T-helper 2 cell (primary cell): ENCODE data around the gene P2RX1.

Experiments used
- DNase-seq, 5 experiments: peaks; one replicate each; pipeline versions ENCODE4 v3.0.0 to v3.0.0-alpha.2; 2012 to 2022
- total RNA-seq, 2 donors: gene quantifications; one replicate each; lab custom pipeline; 2026; lab: John Stamatoyannopoulos, UW

The P2RX1 gene
- total RNA-seq, result 0.07 to 0.31 reads per million in 2 donors

GRCh38 chr17:3915995-3916696 is at the start of gene P2RX1:
TSS of gene P2RX1 (minus strand) at chr17:3916465. CDS start at chr17:3916225, 240 bp downstream.
- peak in 3 of 5 experiments; percentile 17 to 80 (median 44) for DNase-seq

GRCh38 chr17:3965118-3965800 is 49.0 kb upstream of the P2RX1 start:
- peak in 4 of 5 experiments; percentile 45 to 89 (median 59) for DNase-seq

GRCh38 chr17:3964203-3965117 is 48.2 kb upstream of the P2RX1 start, which contains the start of gene ATP2A3:
TSS of gene ATP2A3 (minus strand) at chr17:3964437. CDS start at chr17:3964291, 146 bp downstream.
- DNase-seq, result peak; percentile 44 to 86 (median 53)

- DNase-seq, result peak; percentile 18 to 90 (median 71)
Measured at GRCh38 chr17:3963237-3964201, 47.3 kb upstream of the P2RX1 start.

- DNase-seq, result no peak
Measured at GRCh38 chr17:3962965-3963236, 46.6 kb upstream of the P2RX1 start.

GRCh38 chr17:3962217-3962964 is 46.1 kb upstream of the P2RX1 start:
- DNase-seq, result no peak

- peak in 2 of 5 experiments; percentile 62 to 73 for DNase-seq
Measured at GRCh38 chr17:3961564-3962047, 45.3 kb upstream of the P2RX1 start.

GRCh38 chr17:3960764-3961163 is 44.5 kb upstream of the P2RX1 start:
- no peak for DNase-seq

GRCh38 chr17:3959921-3960601 is 43.8 kb upstream of the P2RX1 start:
- no peak for DNase-seq

- DNase-seq, result no peak
Measured at GRCh38 chr17:3959295-3959899, 43.1 kb upstream of the P2RX1 start.

GRCh38 chr17:3957735-3958599 is 41.7 kb upstream of the P2RX1 start:
- DNase-seq, result no peak

- no peak for DNase-seq
Measured at GRCh38 chr17:3956983-3957382, 40.7 kb upstream of the P2RX1 start.

- DNase-seq, result no peak
Measured at GRCh38 chr17:3956327-3956957, 40.2 kb upstream of the P2RX1 start.

GRCh38 chr17:3955673-3955988 is 39.4 kb upstream of the P2RX1 start:
- no peak for DNase-seq

GRCh38 chr17:3954976-3955672 is 38.9 kb upstream of the P2RX1 start:
- no peak for DNase-seq

GRCh38 chr17:3954086-3954485 is 37.8 kb upstream of the P2RX1 start:
- DNase-seq, result no peak

- DNase-seq, result no peak
Measured at GRCh38 chr17:3953542-3953941, 37.3 kb upstream of the P2RX1 start.

GRCh38 chr17:3952186-3952585 is 35.9 kb upstream of the P2RX1 start:
- no peak for DNase-seq
